PC-3 (cell line): ENCODE results near the gene RGS7.

Source experiments
- EZH2 ChIP-seq: fragments of 300-600 bp; sonication (generic); IDR thresholded peaks from one replicate; pipeline ENCODE4 v1.6.1; 2017; ENCODE audit warnings: antibody characterized with exemption, mild to moderate bottlenecking, low read length; ENCODE audit not compliant: unreplicated experiment
- TF ChIP-seq, protein P1 (sequence below): fragments of 300-600 bp; sonication (generic); conservative IDR thresholded peaks from 2 replicates; pipeline ENCODE4 v1.5.1; 2017; ENCODE audit warnings: antibody characterized with exemption, low read depth, mild to moderate bottlenecking, low read length

DNA sequence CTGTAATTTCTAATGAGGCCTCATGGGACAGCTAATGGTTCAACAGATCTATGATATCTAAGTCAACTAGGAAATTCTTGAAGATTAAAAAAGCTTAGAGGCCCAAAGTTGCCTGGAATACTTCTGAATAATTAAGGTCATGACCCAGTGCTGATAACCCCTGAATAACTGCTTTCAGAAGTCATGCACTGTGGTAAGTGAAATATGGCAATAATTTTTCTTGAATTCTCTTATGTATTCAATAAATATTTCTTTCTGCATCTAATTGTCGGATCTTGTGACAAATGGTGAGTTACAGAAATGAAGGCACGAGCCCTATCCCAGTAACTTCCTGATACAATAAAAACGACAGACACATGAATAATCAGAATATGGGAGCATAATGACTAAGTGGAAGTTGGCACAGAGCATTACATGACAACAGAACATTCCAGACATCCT is 525.8 kb downstream of the RGS7 start:
- TF ChIP-seq, protein P1, sequence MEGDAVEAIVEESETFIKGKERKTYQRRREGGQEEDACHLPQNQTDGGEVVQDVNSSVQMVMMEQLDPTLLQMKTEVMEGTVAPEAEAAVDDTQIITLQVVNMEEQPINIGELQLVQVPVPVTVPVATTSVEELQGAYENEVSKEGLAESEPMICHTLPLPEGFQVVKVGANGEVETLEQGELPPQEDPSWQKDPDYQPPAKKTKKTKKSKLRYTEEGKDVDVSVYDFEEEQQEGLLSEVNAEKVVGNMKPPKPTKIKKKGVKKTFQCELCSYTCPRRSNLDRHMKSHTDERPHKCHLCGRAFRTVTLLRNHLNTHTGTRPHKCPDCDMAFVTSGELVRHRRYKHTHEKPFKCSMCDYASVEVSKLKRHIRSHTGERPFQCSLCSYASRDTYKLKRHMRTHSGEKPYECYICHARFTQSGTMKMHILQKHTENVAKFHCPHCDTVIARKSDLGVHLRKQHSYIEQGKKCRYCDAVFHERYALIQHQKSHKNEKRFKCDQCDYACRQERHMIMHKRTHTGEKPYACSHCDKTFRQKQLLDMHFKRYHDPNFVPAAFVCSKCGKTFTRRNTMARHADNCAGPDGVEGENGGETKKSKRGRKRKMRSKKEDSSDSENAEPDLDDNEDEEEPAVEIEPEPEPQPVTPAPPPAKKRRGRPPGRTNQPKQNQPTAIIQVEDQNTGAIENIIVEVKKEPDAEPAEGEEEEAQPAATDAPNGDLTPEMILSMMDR = no peak
- TF ChIP-seq EZH2 = no peak
